MCF 10A (cell line): Measurements from ENCODE around the gene ZDHHC8. TPM values are rescaled to one million over a fixed set of nuclear protein-coding genes. Genes with fewer than 3 reads are reported as not detected.

Source experiments
- BruUV-seq: library from RNA; stranded (reverse); fragments of 400-500 nt; replicated peaks from 2 replicates; lab custom pipeline; 2021; lab: Mats Ljungman, UMichigan
- CTCF ChIA-PET: fragments of 300-600 bp; sonication (Branson Sonifier 250); formaldehyde crosslinking; extraction: SDS; loops from one replicate; lab custom pipeline; 2021; ENCODE audit warnings: antibody characterized with exemption, inconsistent platforms; lab: Yijun Ruan, JAX
- POLR2A ChIA-PET: fragments of 300-600, 350-650 bp; sonication (Branson Sonifier 250); formaldehyde crosslinking; extraction: SDS; loops from one replicate; lab custom pipeline; 2020; ENCODE audit warnings: antibody characterized with exemption, inconsistent platforms; lab: Yijun Ruan, JAX
- DNase-seq: peaks from one replicate; pipeline ENCODE4 v3.0.0-alpha.2; 2018; ENCODE audit not compliant: unreplicated experiment
- H3K27ac Mint-ChIP-seq: one replicate; pipeline ENCODE4 v1.8.0; 2022; ENCODE audit warnings: mild to moderate bottlenecking, low read depth, mixed read lengths; ENCODE audit not compliant: unreplicated experiment
- H3K27me3 Mint-ChIP-seq: one replicate; pipeline ENCODE4 v1.8.0; 2022; ENCODE audit warnings: mixed read lengths; ENCODE audit not compliant: insufficient read depth, unreplicated experiment
- H3K36me3 Mint-ChIP-seq: one replicate; pipeline ENCODE4 v1.8.0; 2022; ENCODE audit warnings: mild to moderate bottlenecking, moderate library complexity, mixed read lengths; ENCODE audit not compliant: insufficient read depth, unreplicated experiment
- H3K4me1 Mint-ChIP-seq: one replicate; pipeline ENCODE4 v1.8.0; 2022; ENCODE audit warnings: mixed read lengths; ENCODE audit not compliant: insufficient read depth, unreplicated experiment
- H3K4me3 Mint-ChIP-seq: one replicate; pipeline ENCODE4 v1.8.0; 2022; ENCODE audit warnings: mild to moderate bottlenecking, moderate library complexity, mixed read lengths; ENCODE audit not compliant: unreplicated experiment
- H3K9me3 Mint-ChIP-seq: one replicate; pipeline ENCODE4 v1.8.0; 2022; ENCODE audit warnings: mixed read lengths; ENCODE audit not compliant: unreplicated experiment
- intact Hi-C: fragments of 100-400 bp; cut with micrococcal nuclease; formaldehyde crosslinking; loops from 2 replicates; pipeline ENCODE4 v1.14.1; 2022
- total RNA-seq: library from RNA; stranded (reverse); gene quantifications from 2 replicates; pipeline ENCODE4 v1.2.3, GENCODE V29; 2022
- TF ChIP-seq, protein P1 (sequence below): fragments of 200-600 bp; IDR thresholded peaks from one replicate; pipeline ENCODE4 v1.8.0; 2022; ENCODE audit warnings: antibody characterized with exemption, mild to moderate bottlenecking; ENCODE audit not compliant: unreplicated experiment

The ZDHHC8 gene
- total RNA-seq, 1 experiment from 2014 or later = 44.8 TPM

DNA sequence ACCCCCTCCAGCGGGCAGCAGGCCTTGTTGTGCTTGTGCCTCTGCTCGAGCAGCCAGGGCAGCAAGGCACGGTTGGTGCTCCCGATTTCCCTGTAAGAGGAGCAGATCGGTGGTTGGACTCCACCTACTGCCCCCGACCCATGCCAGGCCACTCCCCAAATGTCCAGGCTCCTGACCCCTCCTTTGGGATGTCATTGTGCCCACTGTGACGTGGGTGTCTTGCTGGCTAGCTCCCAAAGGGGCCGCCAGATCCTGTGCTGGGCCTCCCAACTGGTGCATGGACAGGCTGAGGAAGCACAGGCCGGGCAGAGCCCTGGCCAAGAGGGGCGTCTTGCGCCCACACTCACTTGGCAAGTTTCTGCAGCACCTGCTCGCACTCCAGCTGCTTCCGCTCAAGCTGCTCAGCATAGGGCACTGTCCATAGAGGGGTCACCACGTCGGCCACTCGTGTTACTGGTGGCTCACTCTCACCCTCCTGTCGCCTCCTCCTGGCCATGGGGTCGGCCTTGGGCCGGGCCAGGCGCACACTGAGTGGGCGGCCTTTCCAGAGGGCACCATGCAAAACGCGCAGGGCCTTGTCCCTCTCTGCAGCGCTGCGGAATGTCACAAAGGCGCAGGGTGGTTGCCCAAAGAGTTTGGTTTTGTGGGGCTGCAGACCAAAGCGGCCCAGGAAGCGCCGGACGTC lies 15.8 kb upstream of the ZDHHC8 start, which contains the start of gene RANBP1:
Gene RANBP1 (plus strand): TSS at position 414 of the 685 bp plus-strand sequence. CDS start 81 bp downstream, at position 495.
- BruUV-seq = no TSS peak
- ChIA-PET CTCF (interaction anchor here (0.6 kb wide), 2 partner anchors 11 to 195 kb away, joined by 3 to 4 read pairs; no protein-coding TSS in a partner anchor), POLR2A (interaction anchor here (0.7 to 1.3 kb wide), 4 partner anchors 34 to 261 kb away, joined by 3 to 8 read pairs (median 4); partner anchors contain the start of genes GNB1L and RTL10)
- Mint-ChIP-seq H3K4me1 (peaks cover 9% of the 10 kb centered on the region), H3K4me3 (peak within 1 kb of the TSS; percentile 85), H3K9me3 (no peaks in the 10 kb centered on the region), H3K36me3 (peaks cover 48% of the 10 kb centered on the region), H3K27ac (peak within 1 kb of the TSS; percentile 84), H3K27me3 (no peaks in the 10 kb centered on the region)
- intact Hi-C loops = loop anchor here (10.0 kb wide), 1 partner anchor 141 kb away; no protein-coding TSS in a partner anchor
- TF ChIP-seq, protein P1, sequence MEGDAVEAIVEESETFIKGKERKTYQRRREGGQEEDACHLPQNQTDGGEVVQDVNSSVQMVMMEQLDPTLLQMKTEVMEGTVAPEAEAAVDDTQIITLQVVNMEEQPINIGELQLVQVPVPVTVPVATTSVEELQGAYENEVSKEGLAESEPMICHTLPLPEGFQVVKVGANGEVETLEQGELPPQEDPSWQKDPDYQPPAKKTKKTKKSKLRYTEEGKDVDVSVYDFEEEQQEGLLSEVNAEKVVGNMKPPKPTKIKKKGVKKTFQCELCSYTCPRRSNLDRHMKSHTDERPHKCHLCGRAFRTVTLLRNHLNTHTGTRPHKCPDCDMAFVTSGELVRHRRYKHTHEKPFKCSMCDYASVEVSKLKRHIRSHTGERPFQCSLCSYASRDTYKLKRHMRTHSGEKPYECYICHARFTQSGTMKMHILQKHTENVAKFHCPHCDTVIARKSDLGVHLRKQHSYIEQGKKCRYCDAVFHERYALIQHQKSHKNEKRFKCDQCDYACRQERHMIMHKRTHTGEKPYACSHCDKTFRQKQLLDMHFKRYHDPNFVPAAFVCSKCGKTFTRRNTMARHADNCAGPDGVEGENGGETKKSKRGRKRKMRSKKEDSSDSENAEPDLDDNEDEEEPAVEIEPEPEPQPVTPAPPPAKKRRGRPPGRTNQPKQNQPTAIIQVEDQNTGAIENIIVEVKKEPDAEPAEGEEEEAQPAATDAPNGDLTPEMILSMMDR = no peak
- no peak for DNase-seq

DNA sequence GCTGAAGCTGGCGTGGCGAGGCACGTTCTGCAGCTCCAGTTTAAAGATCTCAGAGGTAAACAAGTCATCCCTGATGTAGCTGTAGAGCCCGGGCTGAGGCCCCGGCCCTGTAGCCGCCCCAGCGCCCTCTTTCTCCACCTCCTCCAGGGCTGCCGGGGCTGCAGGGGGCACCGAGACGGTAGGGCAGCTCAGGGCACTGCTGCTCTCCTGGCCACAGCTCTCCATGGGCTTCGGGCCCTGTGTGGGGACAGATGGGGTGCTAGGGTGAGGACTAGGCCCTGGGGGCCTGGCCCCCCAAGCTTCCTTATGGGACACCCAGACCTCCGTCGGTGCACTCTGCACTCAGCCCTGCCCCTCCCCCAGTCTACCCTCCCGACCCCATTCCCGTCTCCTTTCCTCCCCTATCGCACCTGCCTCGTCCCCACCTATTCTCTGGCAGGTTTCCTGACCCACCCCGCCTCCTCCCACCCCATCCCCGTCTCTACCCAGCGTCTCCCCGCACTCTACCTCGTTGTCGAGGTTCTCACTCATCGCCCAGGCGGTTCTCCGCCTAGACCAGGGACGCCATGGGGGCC lies 15.1 kb upstream of the ZDHHC8 start:
- peaks cover 9% of the 10 kb centered on the region for H3K4me1 Mint-ChIP-seq
- intact Hi-C loops = loop anchor here (10.0 kb wide), 1 partner anchor 142 kb away; no protein-coding TSS in a partner anchor
- ChIA-PET POLR2A (interaction anchor here (0.7 to 2.2 kb wide), 11 partner anchors 10 to 886 kb away, joined by 3 to 13 read pairs (median 5); partner anchors contain the start of genes DGCR8, GNB1L, RTL10 and THAP7), CTCF (interaction anchor here (0.6 kb wide), 2 partner anchors 11 to 57 kb away, joined by 3 read pairs; no protein-coding TSS in a partner anchor)
- TF ChIP-seq, protein P1 = no peak
- TSS peak; percentile 54 for BruUV-seq
- peak overlapping the region; percentile 84 for H3K27ac Mint-ChIP-seq
- peak overlapping the region; percentile 85 for H3K4me3 Mint-ChIP-seq
- no peaks in the 10 kb centered on the region for H3K27me3 Mint-ChIP-seq
- no peaks in the 10 kb centered on the region for H3K9me3 Mint-ChIP-seq
- no peak for DNase-seq
- H3K36me3 Mint-ChIP-seq = peaks cover 49% of the 10 kb centered on the region

DNA sequence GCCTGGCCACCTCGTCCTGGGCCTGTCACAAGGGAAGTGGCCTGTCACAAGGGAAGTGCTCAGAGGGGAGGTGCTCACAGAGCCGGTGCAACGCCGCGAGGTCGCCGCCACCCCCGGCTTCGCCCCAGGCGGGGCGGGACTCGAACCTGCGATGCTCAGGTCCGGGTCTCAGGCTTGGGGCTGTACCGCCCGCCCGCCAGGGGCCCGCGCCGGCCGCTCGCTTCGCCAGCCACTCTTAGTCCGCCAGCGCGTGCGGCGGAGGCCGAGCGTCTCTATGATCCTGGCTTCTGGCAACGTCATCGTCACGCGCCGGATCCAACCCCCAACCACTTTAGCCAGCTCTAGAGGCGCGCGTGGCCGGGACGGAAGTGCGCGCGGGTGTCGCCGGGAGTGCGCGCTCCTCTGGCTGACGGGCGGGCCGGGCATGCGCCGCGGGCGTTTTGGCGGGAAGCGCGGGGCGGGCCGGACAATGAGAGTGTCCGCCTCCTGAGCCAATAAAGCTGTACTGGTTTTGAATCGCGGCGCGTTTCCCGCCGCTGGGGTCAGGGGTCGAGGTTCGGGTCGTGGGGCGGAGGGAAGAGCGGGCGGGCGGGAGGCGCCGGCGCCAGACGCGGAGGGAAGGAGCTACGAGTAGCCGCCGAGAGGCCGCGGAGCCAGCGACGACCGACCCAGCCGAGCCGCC lies 14.5 kb upstream of the ZDHHC8 start, which contains the start of gene TRMT2A:
Gene TRMT2A (minus strand): TSS at position 276 of the 682 bp plus-strand sequence. CDS start 320 bp downstream, outside the sequence.
- Mint-ChIP-seq H3K4me3 (peak within 1 kb of the TSS; percentile 85), H3K9me3 (no peaks in the 10 kb centered on the region), H3K27me3 (no peaks in the 10 kb centered on the region), H3K27ac (peak within 1 kb of the TSS; percentile 84), H3K4me1 (peaks cover 9% of the 10 kb centered on the region), H3K36me3 (peaks cover 52% of the 10 kb centered on the region)
- CTCF ChIA-PET = interaction anchor here (0.6 to 1.3 kb wide), 2 partner anchors 9 to 58 kb away, joined by 3 to 5 read pairs; no protein-coding TSS in a partner anchor
- BruUV-seq = no TSS peak
- POLR2A ChIA-PET = interaction anchor here (0.7 to 3.8 kb wide), 13 partner anchors 9 to 885 kb away, joined by 3 to 17 read pairs (median 3); partner anchors contain the start of genes DGCR8, GNB1L, RTL10 and THAP7
- intact Hi-C loops = loop anchor here (10.0 kb wide), 1 partner anchor 142 kb away; no protein-coding TSS in a partner anchor
- peak; percentile 97 for DNase-seq
- TF ChIP-seq, protein P1 = no peak
